Stimulated activated CD8-positive, alpha-beta memory T cell treated with anti-CD3 and anti-CD28 coated beads, Interleukin-7, amount 100 ng/mL, for 48 hours (primary cell): ENCODE measurements around the gene EEF1AKMT2.
"Not testable (repeated sequence)": the region's sequence is repeated elsewhere in the genome, so short reads cannot be mapped to it uniquely, and the experiment has no call there.

ENCODE experiments used
- DNase-seq, 2 donors: peaks; one replicate each; pipeline ENCODE4 v3.0.0-alpha.2; 2020; ENCODE audit warnings: low read depth in 1 of 2; ENCODE audit errors: extremely low read depth in 1 of 2

The EEF1AKMT2 gene

GRCh38 chr10:124756156-124756903 lies 35.4 kb downstream of the EEF1AKMT2 start:
- DNase-seq = no peak

- no peak for DNase-seq
These were observed 36.1 kb downstream of the EEF1AKMT2 start for GRCh38 chr10:124755581-124755980.

- no peak for DNase-seq
These were observed 37.5 kb downstream of the EEF1AKMT2 start for GRCh38 chr10:124754227-124754626.

- DNase-seq = no peak
These were observed 42.6 kb downstream of the EEF1AKMT2 start for GRCh38 chr10:124748953-124749645.

GRCh38 chr10:124748166-124748565 lies 43.5 kb downstream of the EEF1AKMT2 start:
- no peak for DNase-seq

GRCh38 chr10:124747745-124748144 lies 43.9 kb downstream of the EEF1AKMT2 start:
- no peak for DNase-seq

- no peak for DNase-seq
These were observed 44.7 kb downstream of the EEF1AKMT2 start for GRCh38 chr10:124746992-124747391.

- not testable (repeated sequence) for DNase-seq
These were observed 45.2 kb downstream of the EEF1AKMT2 start for GRCh38 chr10:124746447-124746846.

GRCh38 chr10:124745673-124746072 lies 46.0 kb downstream of the EEF1AKMT2 start:
- DNase-seq = no peak

GRCh38 chr10:124745252-124745651 lies 46.4 kb downstream of the EEF1AKMT2 start:
- no peak for DNase-seq

- peak; percentile 59 to 62 for DNase-seq
These were observed 47.3 kb downstream of the EEF1AKMT2 start, which contains the start of gene FAM53B for GRCh38 chr10:124744102-124745050. Gene FAM53B (minus strand): TSS chr10:124744378. CDS start chr10:124706713, 37,665 bp downstream.

GRCh38 chr10:124743191-124744101 lies 48.2 kb downstream of the EEF1AKMT2 start:
- no peak for DNase-seq

- no peak for DNase-seq
These were observed 49.1 kb downstream of the EEF1AKMT2 start for GRCh38 chr10:124742413-124743190.

GRCh38 chr10:124741922-124742412 lies 49.7 kb downstream of the EEF1AKMT2 start:
- DNase-seq = no peak

GRCh38 chr10:124741281-124741921 lies 50.3 kb downstream of the EEF1AKMT2 start:
- DNase-seq = no peak

GRCh38 chr10:124740369-124741280 lies 51.1 kb downstream of the EEF1AKMT2 start:
- DNase-seq = no peak

- DNase-seq = no peak
These were observed 51.7 kb downstream of the EEF1AKMT2 start for GRCh38 chr10:124739986-124740368.
